Measurements from ENCODE around the gene MINAR2.

DNA sequence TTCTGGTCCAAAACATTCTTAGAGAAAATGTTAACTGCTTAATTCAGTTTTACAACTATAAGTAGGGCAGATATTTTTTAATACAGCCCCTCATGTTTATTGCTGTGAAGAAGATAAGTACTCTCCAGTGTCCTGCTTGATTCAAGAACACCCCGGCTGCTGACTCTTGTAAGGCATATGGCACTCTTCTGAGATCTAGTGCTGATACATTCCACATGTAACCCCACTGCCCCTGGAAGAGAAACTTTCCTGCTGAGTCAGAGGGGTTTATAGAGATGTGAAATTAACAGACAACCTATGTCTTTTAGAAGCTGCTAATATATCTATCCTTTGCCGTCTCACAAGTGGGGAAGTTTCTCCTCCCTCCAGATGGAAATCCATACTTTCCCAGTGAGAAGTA is 1.0 kb upstream of the MINAR2 start:
- TF ChIP-seq IRF2 (CRISPR knock-in tag; IDR thresholded peaks at IDR 0.05; ENCODE audit: borderline replicate concordance, low read depth): no peak
- TF ChIP-seq, protein P1, sequence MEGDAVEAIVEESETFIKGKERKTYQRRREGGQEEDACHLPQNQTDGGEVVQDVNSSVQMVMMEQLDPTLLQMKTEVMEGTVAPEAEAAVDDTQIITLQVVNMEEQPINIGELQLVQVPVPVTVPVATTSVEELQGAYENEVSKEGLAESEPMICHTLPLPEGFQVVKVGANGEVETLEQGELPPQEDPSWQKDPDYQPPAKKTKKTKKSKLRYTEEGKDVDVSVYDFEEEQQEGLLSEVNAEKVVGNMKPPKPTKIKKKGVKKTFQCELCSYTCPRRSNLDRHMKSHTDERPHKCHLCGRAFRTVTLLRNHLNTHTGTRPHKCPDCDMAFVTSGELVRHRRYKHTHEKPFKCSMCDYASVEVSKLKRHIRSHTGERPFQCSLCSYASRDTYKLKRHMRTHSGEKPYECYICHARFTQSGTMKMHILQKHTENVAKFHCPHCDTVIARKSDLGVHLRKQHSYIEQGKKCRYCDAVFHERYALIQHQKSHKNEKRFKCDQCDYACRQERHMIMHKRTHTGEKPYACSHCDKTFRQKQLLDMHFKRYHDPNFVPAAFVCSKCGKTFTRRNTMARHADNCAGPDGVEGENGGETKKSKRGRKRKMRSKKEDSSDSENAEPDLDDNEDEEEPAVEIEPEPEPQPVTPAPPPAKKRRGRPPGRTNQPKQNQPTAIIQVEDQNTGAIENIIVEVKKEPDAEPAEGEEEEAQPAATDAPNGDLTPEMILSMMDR (IDR thresholded peaks at IDR 0.05): no peak
- TF ChIP-seq, protein P2, sequence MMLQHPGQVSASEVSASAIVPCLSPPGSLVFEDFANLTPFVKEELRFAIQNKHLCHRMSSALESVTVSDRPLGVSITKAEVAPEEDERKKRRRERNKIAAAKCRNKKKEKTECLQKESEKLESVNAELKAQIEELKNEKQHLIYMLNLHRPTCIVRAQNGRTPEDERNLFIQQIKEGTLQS (CRISPR knock-in tag; conservative IDR thresholded peaks at IDR 0.05): no peak
- no peak for TF ChIP-seq SP1 (CRISPR knock-in tag; conservative IDR thresholded peaks at IDR 0.05)
